Lung (tissue), 12 donors: ENCODE results near the gene RRP1B. TPM values are rescaled to one million over a fixed set of nuclear protein-coding genes. Genes with fewer than 3 reads are reported as not detected.

ENCODE experiments used
- ATAC-seq: fragments of 200-7000 bp; cut with Tn5 transposase; one replicate; pipeline ENCODE4 v1.9.1; 2020; ENCODE audit warnings: moderate number of reproducible peaks; ENCODE audit not compliant: insufficient read depth, low FRiP score
- DNase-seq, 3 donors: peaks; one replicate each; pipeline ENCODE4 v3.0.0-alpha.2; 2013 to 2017
- H3K27ac ChIP-seq, 2 donors: one replicate each; pipeline ENCODE4 v1.5.1; 2013; ENCODE audit warnings: mild to moderate bottlenecking in 2 of 2, moderate library complexity in 2 of 2, control low read depth in 1 of 2, inconsistent platforms in 1 of 2, low read depth in 1 of 2, low read length in 1 of 2
- H3K27me3 ChIP-seq, 3 donors: one replicate each; pipeline ENCODE4 v1.5.1; 2013; ENCODE audit warnings: low read length in 2 of 3; ENCODE audit not compliant: control insufficient read depth in 3 of 3, insufficient read depth in 3 of 3
- H3K36me3 ChIP-seq, 4 donors: one replicate each; pipeline ENCODE4 v1.5.1; 2013; ENCODE audit warnings: low read length in 4 of 4, mild to moderate bottlenecking in 1 of 4, moderate library complexity in 1 of 4; ENCODE audit not compliant: control insufficient read depth in 4 of 4, insufficient read depth in 4 of 4
- H3K4me1 ChIP-seq, 5 donors: one replicate each; pipeline ENCODE4 v1.5.1; 2013; ENCODE audit warnings: low read length in 5 of 5, mild to moderate bottlenecking in 2 of 5, moderate library complexity in 1 of 5; ENCODE audit not compliant: control insufficient read depth in 5 of 5, insufficient read depth in 5 of 5
- H3K4me3 ChIP-seq: one replicate; pipeline ENCODE4 v1.5.1; 2013; ENCODE audit warnings: mild to moderate bottlenecking, control low read depth, moderate library complexity
- H3K9ac ChIP-seq, 2 donors: one replicate each; pipeline ENCODE4 v1.5.1; 2013; ENCODE audit warnings: low read length in 2 of 2, control low read depth in 1 of 2; ENCODE audit not compliant: insufficient read depth in 1 of 2
- H3K9me3 ChIP-seq, 4 donors: one replicate each; pipeline ENCODE4 v1.5.1; 2013; ENCODE audit warnings: low read length in 3 of 4, mild to moderate bottlenecking in 1 of 4, moderate library complexity in 1 of 4; ENCODE audit not compliant: control insufficient read depth in 4 of 4, insufficient read depth in 3 of 4
- CTCF ChIP-seq: IDR thresholded peaks from 2 replicates; pipeline ENCODE4 v1.5.1; 2012; ENCODE audit warnings: mild to moderate bottlenecking; ENCODE audit errors: control extremely low read depth, extremely low read depth
- WGBS, 2 donors: extraction: QIAGEN DNeasy Blood & Tissue Kit; methylation state at CpG; one replicate each; pipeline ENCODE4 v1.1.7; 2013; 5-methylcytosine and 5-hydroxymethylcytosine counted together
- polyA plus RNA-seq, 2 donors: library from polyadenylated mRNA; stranded (reverse); fragments of 200-250 nt; gene quantifications; one replicate each; pipeline ENCODE4 v1.2.1, GENCODE V29; 2013
- total RNA-seq, 2 donors: library from RNA; depleted of rRNA in 1 of 2; stranded (reverse); fragments of >200 nt in 1 of 2; gene quantifications; one replicate each; pipeline ENCODE4 v1.2.1, GENCODE V29; 2014 to 2021
- donor health status: control.
- donor health status: control.
- donor health status: Bipolar disorder and iron deficiency.
- donor health status: healthy.
- donor health status: DM: yes; HTN: yes; CAD: no.

The RRP1B gene
- total and polyA plus RNA-seq, 4 donors: 6.4 to 18.1 (median 12.7) TPM

GRCh38 chr21:43726686-43727518 is 67.5 kb downstream of the RRP1B start:
- no peak overlapping the region for H3K9ac ChIP-seq
- peaks cover 0 to 16% (median 0%) of the 10 kb centered on the region in 4 donors for H3K36me3 ChIP-seq
- H3K4me1 ChIP-seq: peaks cover 5 to 32% (median 18%) of the 10 kb centered on the region in 5 donors
- no peak for TF ChIP-seq CTCF
- H3K27ac ChIP-seq: peak overlapping the region; percentile 82 to 97
- H3K4me3 ChIP-seq: no peak overlapping the region
- WGBS, 2 donors: 27 to 39% methylated on average over 21 of the region's 21 CpGs
- no peaks in the 10 kb centered on the region for H3K27me3 ChIP-seq
- ATAC-seq (no peak), DNase-seq (no peak)
- H3K9me3 ChIP-seq: peaks cover 0 to 3% (median 0%) of the 10 kb centered on the region in 4 donors

- H3K9me3 ChIP-seq: peaks cover 0 to 3% (median 0%) of the 10 kb centered on the region in 4 donors
- H3K36me3 ChIP-seq: peaks cover 0 to 11% (median 0%) of the 10 kb centered on the region in 4 donors
- peak; percentile 10 for ATAC-seq
- 45 to 53% methylated on average over 10 of the region's 10 CpGs for WGBS, 2 donors
- H3K4me3 ChIP-seq: no peak overlapping the region
- DNase-seq: no peak
- no peaks in the 10 kb centered on the region for H3K27me3 ChIP-seq
- TF ChIP-seq CTCF: no peak
- no peak overlapping the region for H3K9ac ChIP-seq
- peaks cover 5 to 26% (median 18%) of the 10 kb centered on the region in 5 donors for H3K4me1 ChIP-seq
- H3K27ac ChIP-seq: peak overlapping the region; percentile 82 to 97
Measured at GRCh38 chr21:43727519-43728153, 68.3 kb downstream of the RRP1B start.

GRCh38 chr21:43728154-43728466 is 68.8 kb downstream of the RRP1B start:
- Histone ChIP-seq H3K27ac (peak overlapping the region; percentile 82 to 97), H3K9me3 (peaks cover 0 to 3% (median 0%) of the 10 kb centered on the region in 4 donors), H3K4me1 (peaks cover 5 to 26% (median 18%) of the 10 kb centered on the region in 5 donors), H3K9ac (peak overlapping the region in 1 of 2 donors; percentile 70), H3K36me3 (peaks cover 0 to 11% (median 0%) of the 10 kb centered on the region in 4 donors), H3K27me3 (no peaks in the 10 kb centered on the region), H3K4me3 (peak overlapping the region; percentile 9)
- no peak for DNase-seq
- 17 to 19% methylated on average over 7 of the region's 7 CpGs for whole genome bisulfite sequencing, 2 donors
- peak; percentile 6 for ATAC-seq
- TF ChIP-seq CTCF: no peak
